HepG2 (cell line): ENCODE measurements around the gene MARS1. TPM values are rescaled to one million over a fixed set of nuclear protein-coding genes. Genes with fewer than 3 reads are reported as not detected.
A peak's percentile ranks its signal among the peaks of the same experiment; 100 is the strongest.

ENCODE experiments used
- KDM5B ChIP-seq: sonication (generic); formaldehyde crosslinking; IDR thresholded peaks from 2 replicates; pipeline ENCODE4 v1.4.0; 2020; ENCODE audit warnings: missing genetic modification reagents, mild to moderate bottlenecking, borderline replicate concordance
- MIXL1 ChIP-seq: IDR thresholded peaks from 2 replicates; pipeline ENCODE4 v1.6.1; 2016
- NCOR1 ChIP-seq: fragments of 200-600 bp; sonication (generic); IDR thresholded peaks from 2 replicates; pipeline ENCODE4 v1.7.0; 2017; ENCODE audit warnings: antibody characterized with exemption, low read length, borderline replicate concordance
- NR2C2 ChIP-seq: sonication (generic); formaldehyde crosslinking; IDR thresholded peaks from 2 replicates; pipeline ENCODE4 v1.4.0; 2020; ENCODE audit warnings: missing genetic modification reagents, mild to moderate bottlenecking, moderate library complexity, borderline replicate concordance
- POLR2A ChIP-seq, 2 experiments: IDR thresholded peaks; 2 replicates each; pipeline ENCODE4 v1.6.1; 2011; ENCODE audit warnings: low read depth in 2 of 2, low read length in 2 of 2, mild to moderate bottlenecking in 1 of 2, moderate library complexity in 1 of 2; ENCODE audit not compliant: insufficient read depth in 1 of 2
- PTBP1 ChIP-seq: fragments of 200-400 bp; formaldehyde crosslinking; IDR thresholded peaks from 2 replicates; pipeline ENCODE4 v1.6.1; 2018; ENCODE audit warnings: low read length, low read depth; ENCODE audit not compliant: poor library complexity, severe bottlenecking
- SETDB1 ChIP-seq: sonication (generic); formaldehyde crosslinking; IDR thresholded peaks from 2 replicates; pipeline ENCODE4 v1.5.1; 2020; ENCODE audit warnings: missing genetic modification reagents, mild to moderate bottlenecking, borderline replicate concordance
- SMARCC2 ChIP-seq: fragments of 450-650 bp; IDR thresholded peaks from 2 replicates; pipeline ENCODE4 v1.6.1; 2017; ENCODE audit warnings: antibody characterized with exemption, mild to moderate bottlenecking
- TCF12 ChIP-seq, 2 experiments: fragments of 450-650 bp in 1 of 2; sonication (generic) in 1 of 2; formaldehyde crosslinking in 1 of 2; IDR thresholded peaks; 2 replicates each; pipeline versions ENCODE4 v1.6.1 to v1.8.0; 2017 to 2022; ENCODE audit warnings: antibody characterized with exemption in 1 of 2, mild to moderate bottlenecking in 1 of 2, missing genetic modification reagents in 1 of 2, moderate library complexity in 1 of 2
- THAP11 ChIP-seq: IDR thresholded peaks from 2 replicates; pipeline ENCODE4 v1.6.1; 2016; ENCODE audit warnings: missing biosample characterization, missing genetic modification reagents
- ZNF124 ChIP-seq: sonication (generic); formaldehyde crosslinking; IDR thresholded peaks from 2 replicates; pipeline ENCODE4 v1.4.0; 2020; ENCODE audit warnings: missing genetic modification reagents
- ZNF367 ChIP-seq: sonication (generic); formaldehyde crosslinking; IDR thresholded peaks from 2 replicates; pipeline ENCODE4 v1.4.0; 2020; ENCODE audit warnings: missing genetic modification reagents, borderline replicate concordance
- ZNF510 ChIP-seq: sonication (generic); formaldehyde crosslinking; IDR thresholded peaks from 2 replicates; pipeline ENCODE4 v1.4.0; 2020; ENCODE audit warnings: low read depth, mild to moderate bottlenecking, missing genetic modification reagents
- ZNF557 ChIP-seq: sonication (generic); formaldehyde crosslinking; IDR thresholded peaks from 2 replicates; pipeline ENCODE4 v1.4.0; 2020; ENCODE audit warnings: missing genetic modification reagents
- ZNF7 ChIP-seq: IDR thresholded peaks from 2 replicates; pipeline ENCODE4 v1.6.1; 2016; ENCODE audit warnings: missing biosample characterization, missing genetic modification reagents
- polyA plus RNA-seq, 8 experiments: library from polyadenylated mRNA; depleted of rRNA in 3 of 8; stranded (reverse) in 7 of 8; unstranded in 1 of 8; fragments of >200 nt; fragmentation: Illumina TruSeq in 4 of 8; extraction: Trizol in 4 of 8; gene quantifications; 2 replicates each; pipeline versions ENCODE4 v1.2.1 to v1.2.3, GENCODE V29; 2011 to 2016; ENCODE audit warnings: low read depth in 4 of 8, missing spikeins in 1 of 8, mixed read lengths in 1 of 8; ENCODE audit not compliant: insufficient read depth in 1 of 8
- total RNA-seq, 5 experiments: library from RNA; depleted of rRNA; stranded (reverse); fragments of >200 nt; fragmentation: Illumina TruSeq; extraction: Trizol; gene quantifications; 2 replicates each; pipeline ENCODE4 v1.2.3, GENCODE V29; 2016; ENCODE audit warnings: low read depth in 1 of 5
- TF ChIP-seq, protein P1 (sequence below): sonication (generic); formaldehyde crosslinking; IDR thresholded peaks from 2 replicates; pipeline ENCODE4; 2020; ENCODE audit warnings: missing genetic modification reagents, mild to moderate bottlenecking, borderline replicate concordance
- TF ChIP-seq, protein P2 (sequence below): sonication (generic); formaldehyde crosslinking; conservative IDR thresholded peaks from 2 replicates; pipeline ENCODE4 v1.8.1; 2023; ENCODE audit warnings: missing genetic modification reagents
- TF ChIP-seq, protein P3 (sequence below): sonication (generic); formaldehyde crosslinking; IDR thresholded peaks from 2 replicates; pipeline ENCODE4 v1.4.0; 2020; ENCODE audit warnings: missing genetic modification reagents, borderline replicate concordance
- TF ChIP-seq, protein P4 (sequence below): sonication (generic); formaldehyde crosslinking; IDR thresholded peaks from 2 replicates; pipeline ENCODE4 v1.5.0; 2020; ENCODE audit warnings: missing genetic modification reagents

The MARS1 gene
- total and polyA plus RNA-seq, 2 of the 13 experiments (the other 11 are each of a cell fraction or from before 2014, with no cell fraction given), result 115 to 181 TPM

DNA sequence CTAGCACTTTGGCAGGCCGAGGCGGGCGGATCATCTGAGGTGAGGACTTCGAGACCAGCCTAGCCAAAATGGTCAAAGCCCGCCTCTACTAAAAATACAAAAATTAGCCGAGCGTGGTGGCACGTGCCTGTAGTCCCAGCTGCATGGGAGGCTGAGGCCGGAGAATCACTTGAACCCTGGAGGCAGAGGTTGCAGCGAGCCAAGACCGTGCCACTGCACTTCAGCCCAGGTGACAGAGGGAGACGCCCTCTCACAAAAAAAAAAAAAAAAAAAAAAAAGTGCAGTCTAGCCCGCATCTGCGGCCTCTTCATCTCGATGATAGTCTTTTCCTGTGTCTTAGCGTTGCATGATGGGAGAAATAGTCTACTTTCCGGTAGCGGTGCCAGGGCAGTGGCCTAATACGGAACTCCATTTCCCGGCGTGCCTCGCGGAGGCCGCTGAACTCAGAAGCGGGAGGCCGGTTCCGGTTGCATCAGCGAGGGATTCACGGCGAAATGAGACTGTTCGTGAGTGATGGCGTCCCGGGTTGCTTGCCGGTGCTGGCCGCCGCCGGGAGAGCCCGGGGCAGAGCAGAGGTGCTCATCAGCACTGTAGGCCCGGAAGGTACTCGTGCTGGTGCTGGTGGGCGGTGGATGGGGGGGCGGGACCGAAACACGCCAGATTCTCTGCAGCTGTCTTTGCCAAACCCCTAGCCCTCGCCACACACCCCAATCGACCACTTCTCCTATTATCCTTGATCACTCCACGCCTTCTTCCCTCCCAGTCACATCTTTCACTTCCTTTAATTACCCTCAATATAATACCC lies at the start of gene MARS1 (continued):
- TF ChIP-seq, protein P1, sequence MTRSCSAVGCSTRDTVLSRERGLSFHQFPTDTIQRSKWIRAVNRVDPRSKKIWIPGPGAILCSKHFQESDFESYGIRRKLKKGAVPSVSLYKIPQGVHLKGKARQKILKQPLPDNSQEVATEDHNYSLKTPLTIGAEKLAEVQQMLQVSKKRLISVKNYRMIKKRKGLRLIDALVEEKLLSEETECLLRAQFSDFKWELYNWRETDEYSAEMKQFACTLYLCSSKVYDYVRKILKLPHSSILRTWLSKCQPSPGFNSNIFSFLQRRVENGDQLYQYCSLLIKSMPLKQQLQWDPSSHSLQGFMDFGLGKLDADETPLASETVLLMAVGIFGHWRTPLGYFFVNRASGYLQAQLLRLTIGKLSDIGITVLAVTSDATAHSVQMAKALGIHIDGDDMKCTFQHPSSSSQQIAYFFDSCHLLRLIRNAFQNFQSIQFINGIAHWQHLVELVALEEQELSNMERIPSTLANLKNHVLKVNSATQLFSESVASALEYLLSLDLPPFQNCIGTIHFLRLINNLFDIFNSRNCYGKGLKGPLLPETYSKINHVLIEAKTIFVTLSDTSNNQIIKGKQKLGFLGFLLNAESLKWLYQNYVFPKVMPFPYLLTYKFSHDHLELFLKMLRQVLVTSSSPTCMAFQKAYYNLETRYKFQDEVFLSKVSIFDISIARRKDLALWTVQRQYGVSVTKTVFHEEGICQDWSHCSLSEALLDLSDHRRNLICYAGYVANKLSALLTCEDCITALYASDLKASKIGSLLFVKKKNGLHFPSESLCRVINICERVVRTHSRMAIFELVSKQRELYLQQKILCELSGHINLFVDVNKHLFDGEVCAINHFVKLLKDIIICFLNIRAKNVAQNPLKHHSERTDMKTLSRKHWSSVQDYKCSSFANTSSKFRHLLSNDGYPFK (CRISPR knock-in tag), result peak; percentile 83; the same call in 1 of the 2 replicates
- TF ChIP-seq ZNF557 (no peak), ZNF7 (CRISPR knock-in tag) (no peak), THAP11 (CRISPR knock-in tag) (peak; percentile 98), ZNF510 (no peak; the same call in 1 of the 2 replicates), MIXL1 (CRISPR knock-in tag) (no peak; the same call in 1 of the 2 replicates), SMARCC2 (no peak), NR2C2 (CRISPR knock-in tag) (peak; percentile 98), PTBP1 (peak; percentile 57), ZNF124 (CRISPR knock-in tag) (no peak), SETDB1 (no peak), POLR2A (IDR thresholded peaks at IDR 0.05; ENCODE audit: insufficient read depth in 1 of 2, low read depth in 2 of 2, low read length in 2 of 2) (peak; percentile 71 to 80), KDM5B (peak; percentile 41; the same call in 1 of the 2 replicates), NCOR1 (no peak; the same call in 1 of the 2 replicates), ZNF367 (CRISPR knock-in tag) (no peak), TCF12 (IDR thresholded peaks at IDR 0.05) (no peak), TCF12 (CRISPR knock-in tag; IDR thresholded peaks at IDR 0.05) (0 out of 2 replicates have a peak, but pooled peaks have one; percentile 26)
- TF ChIP-seq, protein P2, sequence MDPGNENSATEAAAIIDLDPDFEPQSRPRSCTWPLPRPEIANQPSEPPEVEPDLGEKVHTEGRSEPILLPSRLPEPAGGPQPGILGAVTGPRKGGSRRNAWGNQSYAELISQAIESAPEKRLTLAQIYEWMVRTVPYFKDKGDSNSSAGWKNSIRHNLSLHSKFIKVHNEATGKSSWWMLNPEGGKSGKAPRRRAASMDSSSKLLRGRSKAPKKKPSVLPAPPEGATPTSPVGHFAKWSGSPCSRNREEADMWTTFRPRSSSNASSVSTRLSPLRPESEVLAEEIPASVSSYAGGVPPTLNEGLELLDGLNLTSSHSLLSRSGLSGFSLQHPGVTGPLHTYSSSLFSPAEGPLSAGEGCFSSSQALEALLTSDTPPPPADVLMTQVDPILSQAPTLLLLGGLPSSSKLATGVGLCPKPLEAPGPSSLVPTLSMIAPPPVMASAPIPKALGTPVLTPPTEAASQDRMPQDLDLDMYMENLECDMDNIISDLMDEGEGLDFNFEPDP, result no peak
- TF ChIP-seq, protein P3, sequence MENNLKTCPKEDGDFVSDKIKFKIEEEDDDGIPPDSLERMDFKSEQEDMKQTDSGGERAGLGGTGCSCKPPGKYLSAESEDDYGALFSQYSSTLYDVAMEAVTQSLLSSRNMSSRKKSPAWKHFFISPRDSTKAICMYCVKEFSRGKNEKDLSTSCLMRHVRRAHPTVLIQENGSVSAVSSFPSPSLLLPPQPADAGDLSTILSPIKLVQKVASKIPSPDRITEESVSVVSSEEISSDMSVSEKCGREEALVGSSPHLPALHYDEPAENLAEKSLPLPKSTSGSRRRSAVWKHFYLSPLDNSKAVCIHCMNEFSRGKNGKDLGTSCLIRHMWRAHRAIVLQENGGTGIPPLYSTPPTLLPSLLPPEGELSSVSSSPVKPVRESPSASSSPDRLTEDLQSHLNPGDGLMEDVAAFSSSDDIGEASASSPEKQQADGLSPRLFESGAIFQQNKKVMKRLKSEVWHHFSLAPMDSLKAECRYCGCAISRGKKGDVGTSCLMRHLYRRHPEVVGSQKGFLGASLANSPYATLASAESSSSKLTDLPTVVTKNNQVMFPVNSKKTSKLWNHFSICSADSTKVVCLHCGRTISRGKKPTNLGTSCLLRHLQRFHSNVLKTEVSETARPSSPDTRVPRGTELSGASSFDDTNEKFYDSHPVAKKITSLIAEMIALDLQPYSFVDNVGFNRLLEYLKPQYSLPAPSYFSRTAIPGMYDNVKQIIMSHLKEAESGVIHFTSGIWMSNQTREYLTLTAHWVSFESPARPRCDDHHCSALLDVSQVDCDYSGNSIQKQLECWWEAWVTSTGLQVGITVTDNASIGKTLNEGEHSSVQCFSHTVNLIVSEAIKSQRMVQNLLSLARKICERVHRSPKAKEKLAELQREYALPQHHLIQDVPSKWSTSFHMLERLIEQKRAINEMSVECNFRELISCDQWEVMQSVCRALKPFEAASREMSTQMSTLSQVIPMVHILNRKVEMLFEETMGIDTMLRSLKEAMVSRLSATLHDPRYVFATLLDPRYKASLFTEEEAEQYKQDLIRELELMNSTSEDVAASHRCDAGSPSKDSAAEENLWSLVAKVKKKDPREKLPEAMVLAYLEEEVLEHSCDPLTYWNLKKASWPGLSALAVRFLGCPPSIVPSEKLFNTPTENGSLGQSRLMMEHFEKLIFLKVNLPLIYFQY (CRISPR knock-in tag), result no peak
- TF ChIP-seq, protein P4, sequence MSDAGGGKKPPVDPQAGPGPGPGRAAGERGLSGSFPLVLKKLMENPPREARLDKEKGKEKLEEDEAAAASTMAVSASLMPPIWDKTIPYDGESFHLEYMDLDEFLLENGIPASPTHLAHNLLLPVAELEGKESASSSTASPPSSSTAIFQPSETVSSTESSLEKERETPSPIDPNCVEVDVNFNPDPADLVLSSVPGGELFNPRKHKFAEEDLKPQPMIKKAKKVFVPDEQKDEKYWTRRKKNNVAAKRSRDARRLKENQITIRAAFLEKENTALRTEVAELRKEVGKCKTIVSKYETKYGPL (CRISPR knock-in tag), result no peak
